Osteoblast (primary cell): ENCODE measurements around the gene SLC35D3. TPM values are rescaled to one million over a fixed set of nuclear protein-coding genes. Genes with fewer than 3 reads are reported as not detected.
"Not testable (repeated sequence)": the region's sequence is repeated elsewhere in the genome, so short reads cannot be mapped to it uniquely, and the experiment has no call there.

Experiments used
- DNase-seq: peaks from one replicate; pipeline ENCODE4 v3.0.0; 2011; ENCODE audit warnings: low spot score, mixed read lengths; ENCODE audit not compliant: insufficient read length; ENCODE audit errors: missing footprints
- H2AFZ ChIP-seq: 2 replicates; pipeline ENCODE4 v1.6.0; 2011; ENCODE audit warnings: mild to moderate bottlenecking, low read length
- H3K27ac ChIP-seq: 2 replicates; pipeline ENCODE4 v1.5.1; 2011; ENCODE audit warnings: mild to moderate bottlenecking, low read depth, low read length, moderate library complexity
- H3K27me3 ChIP-seq: 2 replicates; pipeline ENCODE4 v1.6.0; 2012; ENCODE audit warnings: mild to moderate bottlenecking, control low read depth, inconsistent platforms, low read length, moderate library complexity; ENCODE audit not compliant: insufficient read depth
- H3K36me3 ChIP-seq: 2 replicates; pipeline ENCODE4 v1.5.1; 2011; ENCODE audit warnings: mild to moderate bottlenecking, low read length, control low read depth, moderate library complexity; ENCODE audit not compliant: insufficient read depth
- H3K4me1 ChIP-seq: 2 replicates; pipeline ENCODE4 v1.5.1; 2011; ENCODE audit warnings: mild to moderate bottlenecking, low read length, control low read depth, moderate library complexity; ENCODE audit not compliant: insufficient read depth
- H3K4me2 ChIP-seq: 2 replicates; pipeline ENCODE4 v1.6.0; 2011; ENCODE audit warnings: mild to moderate bottlenecking, low read length; ENCODE audit not compliant: insufficient read depth
- H3K4me3 ChIP-seq: fragments of 200-600 bp; sonication (generic); 3 replicates; pipeline ENCODE4 v1.5.1; 2012; ENCODE audit warnings: mild to moderate bottlenecking, low read length, inconsistent platforms; ENCODE audit not compliant: insufficient read depth
- H3K79me2 ChIP-seq: 2 replicates; pipeline ENCODE4 v1.6.0; 2012; ENCODE audit warnings: mild to moderate bottlenecking, low read length, control low read depth, inconsistent platforms; ENCODE audit not compliant: insufficient read depth
- H3K9me3 ChIP-seq: 2 replicates; pipeline ENCODE4 v1.5.1; 2011; ENCODE audit warnings: low read depth, low read length, control low read depth
- H4K20me1 ChIP-seq: 2 replicates; pipeline ENCODE4 v1.6.0; 2012; ENCODE audit warnings: mild to moderate bottlenecking, low read length, control low read depth; ENCODE audit not compliant: insufficient read depth
- total RNA-seq: library from RNA; depleted of rRNA; stranded (reverse); fragments of >200 nt; gene quantifications from 2 replicates; pipeline ENCODE4 v1.2.3, GENCODE V29; 2012
- TF ChIP-seq, protein P1 (sequence below): IDR thresholded peaks from 2 replicates; pipeline ENCODE4 v1.5.1; 2011; ENCODE audit warnings: mild to moderate bottlenecking, low read depth, low read length, moderate library complexity; ENCODE audit errors: extremely low read depth

SLC35D3 gene
- total RNA-seq, 1 donor = not detected

DNA sequence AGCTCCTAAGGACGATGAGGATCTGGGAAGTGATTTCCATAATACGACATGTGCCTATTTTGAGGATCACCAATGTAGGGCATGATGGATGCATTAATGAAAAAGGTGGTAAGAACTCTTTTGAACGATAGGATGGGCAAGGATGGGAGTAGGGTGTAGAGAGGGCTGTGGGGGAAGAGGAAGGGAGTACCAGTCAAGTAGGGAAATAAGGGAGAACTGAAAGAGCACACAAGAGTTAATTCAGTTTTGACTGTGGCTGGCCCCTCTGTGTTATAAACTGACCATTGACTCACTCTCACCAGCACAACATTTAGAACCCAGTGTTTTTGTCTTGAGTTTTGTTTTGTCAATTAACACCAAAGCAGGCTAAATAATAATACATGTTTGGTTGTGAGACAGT, 33.0 kb downstream of the SLC35D3 start:
- H2AFZ ChIP-seq = no peak overlapping the region
- H3K4me3 ChIP-seq = no peak overlapping the region
- TF ChIP-seq, protein P1, sequence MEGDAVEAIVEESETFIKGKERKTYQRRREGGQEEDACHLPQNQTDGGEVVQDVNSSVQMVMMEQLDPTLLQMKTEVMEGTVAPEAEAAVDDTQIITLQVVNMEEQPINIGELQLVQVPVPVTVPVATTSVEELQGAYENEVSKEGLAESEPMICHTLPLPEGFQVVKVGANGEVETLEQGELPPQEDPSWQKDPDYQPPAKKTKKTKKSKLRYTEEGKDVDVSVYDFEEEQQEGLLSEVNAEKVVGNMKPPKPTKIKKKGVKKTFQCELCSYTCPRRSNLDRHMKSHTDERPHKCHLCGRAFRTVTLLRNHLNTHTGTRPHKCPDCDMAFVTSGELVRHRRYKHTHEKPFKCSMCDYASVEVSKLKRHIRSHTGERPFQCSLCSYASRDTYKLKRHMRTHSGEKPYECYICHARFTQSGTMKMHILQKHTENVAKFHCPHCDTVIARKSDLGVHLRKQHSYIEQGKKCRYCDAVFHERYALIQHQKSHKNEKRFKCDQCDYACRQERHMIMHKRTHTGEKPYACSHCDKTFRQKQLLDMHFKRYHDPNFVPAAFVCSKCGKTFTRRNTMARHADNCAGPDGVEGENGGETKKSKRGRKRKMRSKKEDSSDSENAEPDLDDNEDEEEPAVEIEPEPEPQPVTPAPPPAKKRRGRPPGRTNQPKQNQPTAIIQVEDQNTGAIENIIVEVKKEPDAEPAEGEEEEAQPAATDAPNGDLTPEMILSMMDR = no peak
- no peaks in the 10 kb centered on the region for H3K4me1 ChIP-seq
- DNase-seq = no peak
- no peak overlapping the region for H3K27ac ChIP-seq
- H3K79me2 ChIP-seq = no peaks in the 10 kb centered on the region
- no peaks in the 10 kb centered on the region for H4K20me1 ChIP-seq
- no peak overlapping the region for H3K4me2 ChIP-seq
- no peaks in the 10 kb centered on the region for H3K27me3 ChIP-seq
- H3K36me3 ChIP-seq = no peaks in the 10 kb centered on the region
- H3K9me3 ChIP-seq = no peaks in the 10 kb centered on the region

DNA sequence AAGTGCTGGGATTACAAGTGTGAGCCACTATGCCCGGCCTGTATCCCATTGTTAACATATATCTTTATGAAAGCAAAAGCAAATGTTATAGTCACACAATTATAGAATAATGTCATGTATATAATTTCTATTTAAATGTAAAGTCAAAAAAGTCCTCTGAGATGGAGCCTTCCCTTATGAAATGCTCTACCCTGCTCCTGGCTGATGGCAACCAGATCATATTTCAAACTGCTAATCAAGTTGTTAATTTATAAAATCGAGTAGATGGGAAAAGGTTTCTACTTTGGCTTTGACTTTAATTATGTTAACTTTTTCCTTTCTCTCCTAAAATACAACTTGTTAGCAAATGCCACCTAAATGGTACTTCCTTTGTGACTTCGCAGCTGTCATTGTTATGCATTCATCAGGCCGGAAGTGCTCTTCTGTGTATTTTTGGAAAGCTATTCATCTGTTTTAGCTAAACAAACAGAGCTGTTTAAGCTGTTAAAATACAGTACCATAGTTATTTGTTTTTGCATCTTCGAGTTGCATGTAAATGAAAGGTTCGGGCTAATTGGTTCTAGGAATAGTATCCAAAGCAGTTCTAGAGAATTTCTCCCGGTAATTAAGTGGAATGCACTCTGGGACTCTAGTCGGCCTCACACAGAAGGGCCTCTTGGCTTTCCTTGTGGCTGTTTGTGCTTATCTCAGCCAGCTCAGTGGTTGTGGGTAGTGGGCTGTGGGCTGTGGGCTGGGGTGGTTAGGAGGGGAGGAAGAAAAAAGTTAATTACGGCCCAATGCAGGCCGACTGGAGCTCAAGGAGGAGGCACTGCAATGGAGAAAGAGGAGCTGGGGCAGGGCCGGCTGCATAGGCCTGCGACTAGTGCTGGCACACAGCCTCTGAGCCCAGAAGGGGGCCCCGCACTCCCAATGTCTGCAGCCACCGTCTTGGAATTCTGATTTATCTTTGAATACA, 34.8 kb downstream of the SLC35D3 start:
- peak overlapping the region; percentile 56 for H2AFZ ChIP-seq

GRCh38 chr6:136958168-136958567, 36.1 kb downstream of the SLC35D3 start:
- TF ChIP-seq, protein P1 = no peak
- Histone ChIP-seq H3K27me3 (no peaks in the 10 kb centered on the region), H3K4me3 (no peak overlapping the region), H3K79me2 (no peaks in the 10 kb centered on the region), H3K27ac (no peak overlapping the region), H3K36me3 (no peaks in the 10 kb centered on the region), H4K20me1 (no peaks in the 10 kb centered on the region), H3K4me1 (no peaks in the 10 kb centered on the region), H3K9me3 (no peaks in the 10 kb centered on the region), H2AFZ (no peak overlapping the region), H3K4me2 (no peak overlapping the region)
- no peak for DNase-seq

More for the DNA sequence above, 34.8 kb downstream of the SLC35D3 start:
- H3K27me3 ChIP-seq = no peaks in the 10 kb centered on the region
- no peaks in the 10 kb centered on the region for H4K20me1 ChIP-seq
- no peaks in the 10 kb centered on the region for H3K79me2 ChIP-seq
- H3K4me1 ChIP-seq = no peaks in the 10 kb centered on the region
- no peak for DNase-seq
- no peak overlapping the region for H3K27ac ChIP-seq
- no peak overlapping the region for H3K4me3 ChIP-seq
- H3K36me3 ChIP-seq = no peaks in the 10 kb centered on the region
- H3K4me2 ChIP-seq = no peak overlapping the region
- TF ChIP-seq, protein P1 = no peak
- H3K9me3 ChIP-seq = no peaks in the 10 kb centered on the region

DNA sequence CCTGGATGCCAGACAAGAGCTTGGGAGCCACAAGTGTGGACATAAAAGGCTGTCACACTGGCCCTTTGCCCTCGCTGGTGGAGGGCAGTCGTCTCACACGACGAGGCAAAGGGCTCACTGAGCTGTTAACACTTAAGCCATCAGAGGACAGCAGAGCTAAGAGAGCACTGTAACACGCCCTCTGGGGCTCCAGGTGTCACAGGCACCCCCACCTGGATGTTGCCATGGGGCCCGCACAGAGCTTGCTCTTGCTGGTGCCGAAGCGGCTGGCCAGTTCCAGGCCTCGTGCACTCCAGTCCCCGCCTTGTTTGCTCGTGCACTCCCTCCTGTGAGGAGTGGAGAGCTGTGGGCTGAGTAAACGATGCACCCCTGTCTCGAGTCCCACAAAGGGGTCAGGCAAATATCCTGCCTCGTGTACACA, 37.4 kb downstream of the SLC35D3 start:
- TF ChIP-seq, protein P1 = no peak
- Histone ChIP-seq H4K20me1 (no peaks in the 10 kb centered on the region), H3K27ac (no peak overlapping the region), H3K4me1 (no peaks in the 10 kb centered on the region), H2AFZ (no peak overlapping the region), H3K4me2 (no peak overlapping the region), H3K36me3 (no peaks in the 10 kb centered on the region), H3K79me2 (no peaks in the 10 kb centered on the region), H3K9me3 (no peaks in the 10 kb centered on the region), H3K27me3 (peaks cover 1% of the 10 kb centered on the region), H3K4me3 (no peak overlapping the region)
- no peak for DNase-seq

- H3K4me1 ChIP-seq, H3K27ac ChIP-seq, H3K27me3 ChIP-seq, H4K20me1 ChIP-seq, H3K4me2 ChIP-seq, H3K36me3 ChIP-seq, H3K79me2 ChIP-seq, DNase-seq, H3K9me3 ChIP-seq, H3K4me3 ChIP-seq, H2AFZ ChIP-seq: not testable (repeated sequence)
Observed at GRCh38 chr6:136959935-136960334, 37.8 kb downstream of the SLC35D3 start.
